Dendritic cell treated with granulocyte-macrophage colony-stimulating factor and Interleukin-4, amounts not matched to agents 40 ng/mL and 50 ng/mL, for 4 days (primary cell): ENCODE data around the gene GRB10.

Source experiments
- H3K27ac Mint-ChIP-seq: one replicate; pipeline ENCODE4 v1.8.0; 2022; ENCODE audit warnings: mild to moderate bottlenecking, mixed read lengths
- H3K27me3 Mint-ChIP-seq: one replicate; pipeline ENCODE4 v1.8.0; 2022; ENCODE audit warnings: mild to moderate bottlenecking, mixed read lengths
- H3K36me3 Mint-ChIP-seq: one replicate; pipeline ENCODE4 v1.8.0; 2022; ENCODE audit warnings: low read depth, mixed read lengths
- H3K4me1 Mint-ChIP-seq: one replicate; pipeline ENCODE4 v1.8.0; 2022; ENCODE audit warnings: low read depth, mixed read lengths
- H3K4me3 Mint-ChIP-seq: one replicate; pipeline ENCODE4 v1.8.0; 2022; ENCODE audit warnings: mild to moderate bottlenecking, moderate library complexity, mixed read lengths
- H3K9me3 Mint-ChIP-seq: one replicate; pipeline ENCODE4 v1.8.0; 2022; ENCODE audit warnings: mixed read lengths
- intact Hi-C: fragments of 100-400 bp; cut with micrococcal nuclease; formaldehyde crosslinking; loops from one replicate; pipeline ENCODE4 v1.15.0; 2022

GRB10 gene

DNA sequence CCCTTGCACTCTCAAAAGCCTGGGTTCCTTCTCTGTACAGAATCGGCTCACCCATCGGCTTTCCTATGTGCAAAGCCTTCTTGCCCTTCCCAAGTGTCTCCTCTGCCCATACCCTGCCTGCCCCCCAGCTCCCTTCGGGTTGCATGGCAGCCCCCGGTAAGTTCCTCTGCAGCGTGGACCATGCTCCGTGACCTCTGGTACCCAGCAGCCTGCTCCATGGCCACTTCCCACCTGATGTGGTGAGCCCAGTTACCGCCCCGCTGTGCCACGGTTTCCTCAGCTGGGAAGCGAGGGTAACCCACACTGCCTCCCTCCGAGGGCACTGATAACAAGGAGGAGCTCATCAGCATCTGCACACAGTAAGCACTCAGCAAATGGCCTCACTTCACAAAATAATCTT lies 110.7 kb downstream of the GRB10 start:
- Mint-ChIP-seq H3K4me1 (no peaks in the 10 kb centered on the region), H3K27ac (no peak overlapping the region), H3K27me3 (no peaks in the 10 kb centered on the region), H3K36me3 (peaks cover 7% of the 10 kb centered on the region), H3K4me3 (no peak overlapping the region), H3K9me3 (no peaks in the 10 kb centered on the region)
- intact Hi-C loops = no loop called here

DNA sequence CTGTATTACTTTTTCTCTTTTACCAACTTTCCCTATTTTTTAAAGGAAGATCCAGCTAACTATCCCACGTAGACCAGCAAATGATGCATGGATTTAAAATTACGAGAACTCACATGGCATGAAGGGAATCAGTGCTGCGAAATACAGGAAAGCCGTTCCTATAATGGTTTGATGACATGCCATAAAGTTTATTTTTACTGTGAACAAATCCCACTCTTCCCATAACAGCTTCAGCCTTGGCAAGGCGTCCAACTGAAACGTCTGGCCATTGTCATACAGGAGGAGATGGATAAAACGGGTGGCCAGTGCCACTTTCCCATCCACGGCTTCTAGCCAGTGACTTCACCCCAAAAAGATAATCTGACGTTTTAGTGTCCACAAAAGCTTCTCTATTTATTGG lies 111.3 kb downstream of the GRB10 start:
- no peaks in the 10 kb centered on the region for H3K27me3 Mint-ChIP-seq
- no peak overlapping the region for H3K4me3 Mint-ChIP-seq
- H3K36me3 Mint-ChIP-seq = peaks cover 7% of the 10 kb centered on the region
- H3K27ac Mint-ChIP-seq = no peak overlapping the region
- no peaks in the 10 kb centered on the region for H3K9me3 Mint-ChIP-seq
- intact Hi-C loops = no loop called here
- H3K4me1 Mint-ChIP-seq = no peaks in the 10 kb centered on the region

DNA sequence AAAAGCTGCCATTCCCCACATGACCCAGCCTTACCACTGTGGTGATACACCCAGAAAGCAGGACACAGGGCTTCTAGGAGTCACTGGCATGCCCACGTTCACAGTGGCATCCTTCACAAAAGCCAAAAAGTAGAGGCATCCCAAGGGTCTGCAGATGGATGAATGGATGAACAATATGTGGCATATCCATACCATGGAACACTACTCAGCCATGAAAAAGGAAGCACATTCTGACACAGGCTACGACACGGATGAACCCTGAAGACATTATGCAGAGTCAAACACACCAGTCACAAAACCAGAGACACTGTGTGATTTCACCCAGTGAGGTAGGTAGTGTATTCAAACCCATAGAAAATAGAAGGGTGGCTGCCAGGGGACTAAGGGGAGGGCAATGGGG lies 112.8 kb downstream of the GRB10 start:
- Mint-ChIP-seq H3K4me3 (no peak overlapping the region), H3K27ac (no peak overlapping the region), H3K27me3 (no peaks in the 10 kb centered on the region), H3K36me3 (peaks cover 7% of the 10 kb centered on the region), H3K9me3 (no peaks in the 10 kb centered on the region), H3K4me1 (no peaks in the 10 kb centered on the region)
- intact Hi-C loops = no loop called here

DNA sequence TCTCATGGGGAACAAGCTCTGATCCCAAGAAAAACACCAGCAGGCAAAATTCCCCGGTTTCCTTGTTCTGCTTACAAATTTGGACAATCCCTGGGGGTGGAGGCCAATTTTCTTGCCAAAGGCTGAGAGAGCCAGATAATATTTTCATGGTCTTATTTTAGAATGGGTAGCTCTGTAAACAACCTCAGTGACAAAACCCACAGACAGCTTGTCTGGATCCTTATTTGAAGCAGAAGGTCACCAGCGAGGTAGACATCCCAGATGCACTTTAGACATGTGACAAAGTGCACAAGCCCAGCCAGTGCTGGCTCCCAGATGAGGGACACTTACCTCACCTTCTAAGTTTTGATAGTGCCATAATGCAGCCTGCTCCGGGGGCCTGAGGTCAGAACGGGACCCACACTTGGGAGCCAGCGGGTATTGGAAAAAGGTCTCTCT lies 114.9 kb downstream of the GRB10 start:
- Mint-ChIP-seq H3K27ac (no peak overlapping the region), H3K9me3 (no peaks in the 10 kb centered on the region), H3K36me3 (no peaks in the 10 kb centered on the region), H3K27me3 (peaks cover 2% of the 10 kb centered on the region), H3K4me1 (peaks cover 14% of the 10 kb centered on the region), H3K4me3 (no peak overlapping the region)
- intact Hi-C loops = no loop called here

DNA sequence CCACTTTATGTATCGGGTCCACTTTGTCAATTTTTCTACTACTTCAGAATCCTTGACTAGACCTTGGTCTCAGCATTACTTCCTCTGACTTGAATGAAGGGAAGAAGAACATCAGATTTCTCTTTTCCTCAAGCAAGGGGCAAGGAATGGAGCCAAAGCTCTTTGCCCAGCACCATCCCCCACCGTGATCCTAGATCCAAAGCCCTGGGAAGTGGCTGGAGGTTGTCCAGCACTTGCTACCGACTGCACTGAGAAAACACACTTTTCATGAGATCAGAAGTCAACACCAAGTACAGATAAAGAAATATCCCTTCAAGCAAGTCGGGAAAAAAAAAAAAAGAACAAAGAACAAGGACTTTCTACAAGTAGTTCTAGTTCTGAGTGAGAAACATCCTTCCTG lies 115.4 kb downstream of the GRB10 start:
- peaks cover 19% of the 10 kb centered on the region for H3K4me1 Mint-ChIP-seq
- peaks cover 2% of the 10 kb centered on the region for H3K27me3 Mint-ChIP-seq
- no peaks in the 10 kb centered on the region for H3K36me3 Mint-ChIP-seq
- no peak overlapping the region for H3K27ac Mint-ChIP-seq
- no peak overlapping the region for H3K4me3 Mint-ChIP-seq
- no peaks in the 10 kb centered on the region for H3K9me3 Mint-ChIP-seq
- intact Hi-C loops = no loop called here

DNA sequence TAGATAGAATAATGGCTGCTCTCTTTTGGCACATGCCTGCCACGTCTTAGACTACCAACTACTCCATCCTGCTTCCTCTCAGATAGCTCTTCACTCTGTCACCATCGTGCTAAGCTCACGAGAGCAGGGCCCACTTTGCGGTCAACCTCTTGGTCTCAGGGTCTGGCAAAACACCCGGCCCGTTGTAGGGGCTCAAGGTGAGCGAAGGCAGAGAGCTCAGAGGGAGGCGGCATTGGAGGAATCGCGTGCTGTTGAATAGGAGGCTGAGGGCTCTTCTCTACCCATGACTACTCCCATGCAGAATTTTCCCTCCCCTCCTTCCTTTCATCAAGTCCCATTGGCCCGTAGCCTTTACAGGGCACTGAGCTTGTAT lies 116.6 kb downstream of the GRB10 start:
- no peaks in the 10 kb centered on the region for H3K36me3 Mint-ChIP-seq
- intact Hi-C loops = no loop called here
- H3K27ac Mint-ChIP-seq = no peak overlapping the region
- H3K4me3 Mint-ChIP-seq = no peak overlapping the region
- H3K4me1 Mint-ChIP-seq = peaks cover 31% of the 10 kb centered on the region
- H3K9me3 Mint-ChIP-seq = no peaks in the 10 kb centered on the region
- peaks cover 5% of the 10 kb centered on the region for H3K27me3 Mint-ChIP-seq

DNA sequence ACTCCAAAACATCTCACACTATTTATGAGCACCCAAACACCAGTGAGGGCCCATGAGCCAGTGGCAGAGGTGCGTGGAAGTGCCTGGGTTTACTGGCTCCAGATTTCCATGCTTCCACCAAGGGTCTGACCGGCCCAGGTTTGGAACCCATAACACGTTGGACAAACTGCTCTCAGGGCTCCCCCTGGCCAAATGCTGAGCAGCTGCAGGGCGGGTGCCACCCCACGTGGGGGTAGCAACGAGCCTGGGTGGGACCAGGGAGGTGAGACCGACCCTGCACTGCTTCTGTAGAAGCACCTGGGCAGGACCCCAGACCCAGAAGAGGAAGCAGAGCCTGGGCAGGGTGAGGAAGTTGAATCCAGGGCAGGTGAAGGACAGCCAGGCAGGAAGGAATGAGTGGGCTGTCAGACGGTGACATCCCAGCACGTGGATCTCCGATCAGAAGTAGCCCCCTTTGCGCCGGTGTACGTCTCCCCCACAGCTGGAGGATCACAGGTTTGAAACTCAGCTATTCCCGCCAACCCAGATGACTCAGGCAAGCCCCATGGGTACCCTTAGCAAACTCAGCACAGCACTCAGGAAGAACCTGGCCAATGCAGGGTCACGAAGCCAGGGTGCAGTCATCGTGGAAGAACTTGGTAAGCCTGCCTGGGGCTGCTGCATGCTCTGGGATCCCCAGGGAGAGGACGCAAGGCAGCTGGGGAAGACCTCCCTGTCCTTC lies 117.1 kb downstream of the GRB10 start:
- peaks cover 5% of the 10 kb centered on the region for H3K27me3 Mint-ChIP-seq
- H3K27ac Mint-ChIP-seq = no peak overlapping the region
- no peaks in the 10 kb centered on the region for H3K9me3 Mint-ChIP-seq
- H3K4me1 Mint-ChIP-seq = peaks cover 36% of the 10 kb centered on the region
- H3K36me3 Mint-ChIP-seq = no peaks in the 10 kb centered on the region
- H3K4me3 Mint-ChIP-seq = no peak overlapping the region
- intact Hi-C loops = no loop called here

DNA sequence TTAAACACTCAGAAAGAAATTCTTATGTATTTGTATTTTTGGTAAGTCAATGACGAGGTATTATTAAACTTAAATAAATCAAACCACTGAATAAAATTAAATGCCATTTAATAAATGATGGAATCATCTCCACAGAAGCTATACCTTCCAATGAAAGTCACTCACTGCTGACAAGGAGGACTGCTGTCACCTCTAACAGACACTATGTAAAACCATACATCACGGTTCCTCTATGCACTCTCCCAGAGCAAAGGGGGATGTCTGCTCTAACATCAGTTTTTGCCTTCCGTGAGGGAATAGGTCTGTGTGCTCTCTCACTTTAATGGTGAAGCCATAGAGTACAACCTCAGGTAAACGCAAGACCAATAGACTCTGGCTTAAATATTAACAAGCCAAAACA lies 117.8 kb downstream of the GRB10 start:
- Mint-ChIP-seq H3K36me3 (no peaks in the 10 kb centered on the region), H3K27me3 (peaks cover 7% of the 10 kb centered on the region), H3K4me1 (peaks cover 42% of the 10 kb centered on the region), H3K4me3 (no peak overlapping the region), H3K9me3 (no peaks in the 10 kb centered on the region), H3K27ac (no peak overlapping the region)
- intact Hi-C loops = no loop called here

DNA sequence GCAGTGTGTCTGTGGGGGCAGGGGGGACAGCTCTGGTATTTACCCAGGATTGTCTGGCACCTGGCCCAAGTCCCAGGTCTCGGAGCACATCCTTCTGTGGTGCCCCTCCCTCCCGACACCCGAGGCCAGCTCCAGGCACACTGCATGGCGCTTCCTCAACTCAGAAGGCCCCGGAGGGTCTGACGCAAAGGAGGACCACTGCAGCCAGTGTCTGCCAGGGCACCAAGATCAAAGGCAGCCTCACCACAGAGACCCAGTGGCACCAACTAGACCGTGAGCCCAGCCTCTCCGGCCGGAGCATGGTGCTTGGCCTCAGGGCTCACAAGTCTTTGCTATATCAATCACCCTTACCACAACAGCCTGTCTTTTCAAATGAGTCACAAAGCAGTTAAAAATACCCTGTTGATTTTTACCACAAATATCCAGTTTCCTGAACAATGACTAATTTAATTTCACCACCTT lies 118.2 kb downstream of the GRB10 start:
- Mint-ChIP-seq H3K27ac (no peak overlapping the region), H3K36me3 (no peaks in the 10 kb centered on the region), H3K4me1 (peaks cover 45% of the 10 kb centered on the region), H3K27me3 (peaks cover 7% of the 10 kb centered on the region), H3K4me3 (no peak overlapping the region), H3K9me3 (no peaks in the 10 kb centered on the region)
- intact Hi-C loops = no loop called here

DNA sequence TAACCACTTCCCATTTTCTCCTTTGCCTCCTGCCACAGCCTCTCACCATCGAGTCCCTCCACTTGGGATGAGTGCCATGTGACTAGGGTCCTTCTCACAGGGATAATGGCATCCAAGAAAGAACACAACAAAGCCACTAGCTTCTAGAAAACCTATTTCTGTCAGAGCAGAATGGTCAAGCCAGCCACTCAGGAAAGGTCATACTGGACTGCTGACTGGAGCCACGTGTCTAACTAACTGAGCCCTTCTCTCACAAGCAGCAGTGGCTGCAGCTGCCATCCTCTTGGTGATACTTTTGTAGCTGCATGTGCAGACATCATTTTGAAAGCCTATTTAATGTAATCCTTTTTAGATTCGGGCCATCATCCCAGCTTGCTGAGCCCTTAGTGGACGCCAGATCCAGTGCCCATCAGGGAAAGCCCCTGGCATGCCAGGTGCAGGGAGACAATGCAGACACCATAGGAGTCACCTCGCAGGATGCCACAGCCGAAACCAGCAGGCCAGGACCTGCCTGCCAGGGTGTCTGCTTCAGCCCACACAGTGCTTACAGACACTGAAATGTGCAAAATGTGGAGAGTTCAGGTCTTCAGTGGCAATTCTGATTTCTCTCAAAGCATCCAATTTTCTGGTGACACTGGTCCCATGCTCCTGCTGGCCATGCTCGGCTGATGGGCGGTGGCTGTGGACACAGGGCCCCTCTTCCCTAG lies 119.1 kb downstream of the GRB10 start:
- Mint-ChIP-seq H3K27me3 (peaks cover 7% of the 10 kb centered on the region), H3K4me3 (no peak overlapping the region), H3K4me1 (peaks cover 45% of the 10 kb centered on the region), H3K9me3 (no peaks in the 10 kb centered on the region), H3K36me3 (no peaks in the 10 kb centered on the region), H3K27ac (no peak overlapping the region)
- intact Hi-C loops = no loop called here

DNA sequence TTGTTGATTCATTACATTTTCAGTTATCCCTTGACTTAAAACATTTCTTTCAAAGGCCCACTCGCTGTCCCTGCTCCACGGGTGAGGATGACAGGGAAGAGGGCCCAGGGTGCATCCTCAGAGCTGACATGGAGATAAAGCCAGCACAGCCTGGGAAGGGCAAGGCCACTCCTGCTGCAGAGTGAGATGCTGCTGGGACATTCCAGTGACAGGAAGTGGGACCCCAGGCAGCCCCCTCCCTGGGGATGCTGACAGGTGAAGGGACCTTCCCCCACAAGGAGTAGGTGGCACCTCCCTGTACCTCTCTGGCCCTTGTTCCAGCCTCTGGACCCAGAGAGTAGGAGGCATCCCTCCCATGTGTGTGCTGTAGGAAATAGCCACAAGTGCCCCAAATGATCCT lies 119.7 kb downstream of the GRB10 start:
- H3K4me1 Mint-ChIP-seq = peaks cover 45% of the 10 kb centered on the region
- intact Hi-C loops = no loop called here

DNA sequence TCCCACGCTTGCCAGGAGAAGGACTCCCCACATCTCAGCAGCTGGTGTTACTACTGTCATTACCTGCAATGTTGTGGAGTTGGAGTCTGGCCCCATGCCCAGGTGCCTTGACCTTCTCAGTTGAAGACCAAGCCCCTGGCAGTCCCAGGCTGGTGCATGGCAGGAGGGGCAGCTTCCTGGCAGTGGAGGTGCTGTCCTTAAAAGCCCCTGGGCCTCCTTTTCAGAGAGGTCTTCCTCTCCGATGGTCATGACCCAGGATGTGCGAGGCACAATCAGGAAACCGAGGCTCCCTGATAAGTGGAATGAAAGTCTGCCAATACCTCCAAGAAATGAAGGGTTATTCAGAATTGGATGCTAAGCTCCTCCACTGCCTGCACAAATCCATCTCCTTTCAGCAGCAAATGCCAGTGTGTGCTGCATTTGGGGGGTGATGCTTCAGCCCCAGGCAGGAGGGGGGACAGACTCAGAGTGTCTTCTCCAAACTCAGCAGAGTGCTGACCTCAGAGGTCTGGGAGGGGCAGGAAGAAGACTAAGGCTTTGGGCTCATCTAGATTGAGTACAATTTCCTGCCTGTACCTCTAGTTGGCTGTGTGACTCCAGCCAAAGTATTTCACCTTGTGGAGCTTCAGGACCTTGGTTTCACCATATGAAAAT lies 120.5 kb downstream of the GRB10 start:
- Mint-ChIP-seq H3K27ac (no peak overlapping the region), H3K36me3 (no peaks in the 10 kb centered on the region), H3K27me3 (peaks cover 7% of the 10 kb centered on the region), H3K4me3 (no peak overlapping the region), H3K9me3 (no peaks in the 10 kb centered on the region), H3K4me1 (peaks cover 45% of the 10 kb centered on the region)
- intact Hi-C loops = no loop called here

More for the DNA sequence above, 119.7 kb downstream of the GRB10 start:
- Mint-ChIP-seq H3K36me3 (no peaks in the 10 kb centered on the region), H3K9me3 (no peaks in the 10 kb centered on the region), H3K4me3 (no peak overlapping the region), H3K27ac (no peak overlapping the region), H3K27me3 (peaks cover 7% of the 10 kb centered on the region)

DNA sequence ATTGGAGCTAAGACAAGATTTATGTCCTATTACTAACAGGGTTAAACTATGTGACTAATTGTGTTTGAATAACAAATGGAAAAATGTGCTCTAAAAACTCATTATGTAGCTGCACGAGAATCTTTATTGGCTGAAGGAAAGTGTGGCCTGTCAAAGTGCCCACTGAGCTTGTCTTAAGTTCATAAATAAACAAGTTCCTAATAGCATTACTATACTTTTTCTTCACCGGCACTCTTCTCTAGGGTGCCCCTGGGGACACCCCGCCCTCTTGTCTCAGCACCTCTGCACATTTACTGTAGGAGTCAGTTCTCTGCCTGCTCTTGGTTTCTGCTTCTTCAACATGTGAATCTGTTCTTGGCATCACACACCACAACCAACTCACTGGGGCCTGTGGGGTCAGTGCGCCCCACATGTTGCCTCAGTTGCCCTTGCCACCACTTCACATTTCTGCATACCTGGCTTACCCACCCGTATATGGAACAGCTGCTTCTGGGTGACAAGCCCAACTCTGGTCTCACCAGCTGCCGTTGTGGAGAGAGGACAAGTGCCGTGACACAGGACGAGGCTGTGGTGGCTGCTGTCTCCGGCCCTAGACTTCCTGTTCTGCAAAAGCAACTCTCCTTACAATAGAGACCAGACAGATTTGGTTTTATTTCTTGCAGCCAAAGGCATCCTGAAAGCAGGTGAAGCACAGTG lies 121.2 kb downstream of the GRB10 start:
- H3K36me3 Mint-ChIP-seq = no peaks in the 10 kb centered on the region
- H3K9me3 Mint-ChIP-seq = no peaks in the 10 kb centered on the region
- peaks cover 7% of the 10 kb centered on the region for H3K27me3 Mint-ChIP-seq
- H3K4me1 Mint-ChIP-seq = peaks cover 45% of the 10 kb centered on the region
- intact Hi-C loops = no loop called here
- no peak overlapping the region for H3K27ac Mint-ChIP-seq
- H3K4me3 Mint-ChIP-seq = no peak overlapping the region

DNA sequence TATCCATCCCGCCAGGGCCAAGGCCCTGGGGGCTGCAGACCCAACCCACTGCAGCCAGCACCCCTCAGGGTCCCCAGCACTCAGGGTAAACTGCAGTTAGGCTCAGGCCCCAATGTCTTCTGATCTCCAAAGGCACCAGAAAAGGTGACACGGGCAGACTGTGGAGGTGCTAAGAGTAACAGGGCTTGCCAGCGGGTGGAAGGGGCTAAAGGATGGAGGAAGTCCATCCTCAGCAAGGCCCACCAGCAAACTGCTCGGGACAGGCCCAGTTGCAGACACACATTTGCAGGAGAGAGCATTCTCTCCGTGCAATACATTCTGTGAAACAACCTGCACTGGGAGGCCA lies 121.9 kb downstream of the GRB10 start:
- no peaks in the 10 kb centered on the region for H3K36me3 Mint-ChIP-seq
- H3K4me1 Mint-ChIP-seq = peaks cover 50% of the 10 kb centered on the region
- peak overlapping the region; percentile 45 for H3K27ac Mint-ChIP-seq
- no peaks in the 10 kb centered on the region for H3K9me3 Mint-ChIP-seq
- peaks cover 7% of the 10 kb centered on the region for H3K27me3 Mint-ChIP-seq
- intact Hi-C loops = no loop called here
- H3K4me3 Mint-ChIP-seq = no peak overlapping the region
